ENCODE results near the gene HTR6.

HTR6 gene

DNA sequence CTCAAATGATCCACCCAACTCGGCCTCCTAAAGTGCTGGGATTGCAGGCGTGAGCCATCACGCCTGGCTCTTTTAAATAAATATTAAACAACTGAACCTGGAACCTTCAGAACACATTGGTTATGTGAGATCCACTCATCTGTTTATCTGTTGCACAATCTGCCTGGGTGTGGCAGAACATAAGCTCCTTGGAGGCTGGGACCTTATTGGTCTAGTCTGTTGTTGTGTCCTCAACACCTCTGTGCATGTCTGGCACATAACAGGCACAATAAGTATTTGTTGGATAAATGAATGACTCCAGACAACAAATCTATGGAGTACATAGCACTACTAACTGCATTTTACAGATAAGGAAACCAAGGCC lies 24.7 kb upstream of the HTR6 start:
- DNase-seq = no peak

DNA sequence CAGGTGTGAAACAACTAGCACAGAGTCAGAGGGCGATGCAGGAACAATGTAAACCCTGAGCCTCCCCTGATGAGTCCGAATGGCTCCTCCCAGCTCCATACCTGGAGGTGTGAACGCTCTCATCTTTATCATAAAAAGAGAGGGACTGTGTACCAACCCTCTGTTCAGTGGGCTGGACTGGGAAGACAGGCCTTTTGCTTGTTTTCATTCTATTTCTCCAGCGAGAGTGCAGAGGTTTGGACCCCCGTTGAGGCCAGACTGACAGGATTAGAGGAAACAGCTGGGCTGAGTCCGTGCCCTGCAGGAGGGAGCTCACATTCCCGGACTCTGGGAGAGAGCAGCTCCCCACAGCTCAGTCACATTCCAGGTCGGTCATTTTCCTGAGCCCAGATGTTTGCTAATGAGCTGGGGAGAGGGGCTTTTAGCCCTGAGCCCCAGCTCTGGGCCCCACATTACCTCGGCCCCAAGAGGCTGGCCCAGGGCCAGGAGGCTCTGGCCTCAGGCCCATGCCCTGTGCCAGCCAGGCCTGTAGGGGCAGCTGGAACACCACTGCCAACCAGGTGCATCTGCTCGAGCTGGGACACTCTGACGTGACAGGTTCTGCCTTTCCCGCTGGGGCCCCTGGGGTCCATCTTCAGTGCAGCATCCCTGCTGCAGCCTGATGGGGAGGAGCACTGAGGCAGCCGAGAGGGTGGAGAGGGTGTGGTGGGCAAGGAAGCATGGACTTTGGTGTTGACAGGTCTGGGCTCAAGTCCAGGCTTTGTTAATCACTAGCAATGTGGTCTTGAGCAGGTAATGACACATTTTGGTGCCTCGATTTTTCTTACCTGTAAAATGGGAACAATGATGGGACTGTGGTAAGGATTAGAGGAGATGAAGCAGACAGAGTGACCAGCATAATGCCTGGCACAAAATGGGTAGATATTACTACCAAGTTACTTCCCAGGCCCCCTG lies 24.0 kb upstream of the HTR6 start:
- DNase-seq = peak; percentile 83

DNA sequence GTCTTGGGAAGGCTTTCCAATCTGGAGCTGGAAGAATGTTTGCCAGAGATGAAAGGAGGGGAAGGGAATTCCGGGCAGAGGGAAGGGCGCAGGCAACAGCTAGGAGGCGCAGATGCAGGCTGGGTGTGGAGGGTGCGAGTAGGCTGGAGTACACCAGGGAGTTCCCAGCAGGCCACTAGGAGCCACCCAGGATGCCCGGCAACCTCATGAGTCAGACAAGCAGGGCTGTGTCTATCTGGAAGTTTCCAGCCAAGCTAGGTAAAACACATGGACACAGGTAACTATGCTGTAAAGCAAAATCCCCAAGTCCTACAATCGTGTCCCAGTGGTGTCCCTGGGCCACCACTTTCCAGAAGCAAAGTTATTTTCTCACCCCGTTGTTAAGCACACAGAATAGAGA lies 21.6 kb upstream of the HTR6 start:
- no peak for DNase-seq

DNA sequence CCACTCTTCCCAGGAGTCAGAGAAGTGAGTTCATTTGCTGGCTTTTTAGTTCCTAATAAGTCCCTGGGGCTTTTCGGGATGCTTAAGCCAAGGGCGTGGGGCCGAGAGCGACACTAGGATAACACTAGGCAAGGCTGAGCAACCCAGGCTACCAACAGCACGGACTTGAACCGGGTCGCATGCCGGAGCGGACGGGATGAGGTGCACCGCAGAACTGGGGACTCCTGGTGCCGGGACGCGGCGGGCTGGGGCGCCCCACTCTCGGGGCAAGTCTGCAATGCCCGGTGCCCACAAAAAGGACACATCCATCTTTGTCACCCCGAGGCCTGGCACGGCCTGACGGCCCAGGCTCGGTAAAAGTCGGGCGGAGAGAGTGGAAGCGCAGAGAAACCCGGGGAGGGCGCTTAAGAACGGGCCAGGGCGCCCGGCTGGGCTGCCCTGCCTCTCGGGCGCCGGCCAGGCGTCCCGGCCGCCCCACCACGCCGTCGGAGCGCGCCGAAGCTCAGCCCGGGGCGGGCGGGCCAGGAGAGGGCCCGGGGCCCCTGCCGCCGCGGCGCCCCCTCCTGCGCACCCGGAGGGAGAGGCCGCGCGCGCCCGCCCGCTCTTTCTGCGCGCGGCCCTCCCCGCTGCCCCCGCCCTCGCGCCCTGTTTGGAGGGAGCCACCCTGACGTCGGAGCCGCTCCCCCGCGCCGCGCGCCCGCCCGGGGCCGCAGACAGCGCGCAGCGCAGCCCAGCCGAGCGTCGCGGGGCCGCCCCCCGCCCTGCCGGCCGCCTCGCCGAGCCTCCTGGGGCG lies 20.9 kb upstream of the HTR6 start, which contains the start of gene NBL1:
Gene NBL1, plus strand, starts transcription at position 710 of the 793 bp plus-strand sequence. CDS start 10,720 bp downstream, outside the sequence.
- DNase-seq = peak; percentile 76

DNA sequence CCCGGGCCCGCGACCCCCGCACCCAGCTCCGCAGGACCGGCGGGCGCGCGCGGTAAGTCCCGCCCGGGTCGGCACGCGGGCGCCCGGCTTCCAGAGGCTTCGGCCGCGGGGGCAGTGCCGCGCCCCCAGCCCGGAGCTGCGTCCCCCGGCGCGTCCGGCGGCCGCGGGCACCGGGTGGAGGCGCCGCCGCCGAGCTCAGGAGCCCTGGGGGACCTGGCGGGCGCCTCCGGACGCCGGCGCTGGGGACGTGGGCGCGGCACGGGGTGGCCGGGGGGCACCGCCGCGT lies 20.3 kb upstream of the HTR6 start:
- DNase-seq = no peak

DNA sequence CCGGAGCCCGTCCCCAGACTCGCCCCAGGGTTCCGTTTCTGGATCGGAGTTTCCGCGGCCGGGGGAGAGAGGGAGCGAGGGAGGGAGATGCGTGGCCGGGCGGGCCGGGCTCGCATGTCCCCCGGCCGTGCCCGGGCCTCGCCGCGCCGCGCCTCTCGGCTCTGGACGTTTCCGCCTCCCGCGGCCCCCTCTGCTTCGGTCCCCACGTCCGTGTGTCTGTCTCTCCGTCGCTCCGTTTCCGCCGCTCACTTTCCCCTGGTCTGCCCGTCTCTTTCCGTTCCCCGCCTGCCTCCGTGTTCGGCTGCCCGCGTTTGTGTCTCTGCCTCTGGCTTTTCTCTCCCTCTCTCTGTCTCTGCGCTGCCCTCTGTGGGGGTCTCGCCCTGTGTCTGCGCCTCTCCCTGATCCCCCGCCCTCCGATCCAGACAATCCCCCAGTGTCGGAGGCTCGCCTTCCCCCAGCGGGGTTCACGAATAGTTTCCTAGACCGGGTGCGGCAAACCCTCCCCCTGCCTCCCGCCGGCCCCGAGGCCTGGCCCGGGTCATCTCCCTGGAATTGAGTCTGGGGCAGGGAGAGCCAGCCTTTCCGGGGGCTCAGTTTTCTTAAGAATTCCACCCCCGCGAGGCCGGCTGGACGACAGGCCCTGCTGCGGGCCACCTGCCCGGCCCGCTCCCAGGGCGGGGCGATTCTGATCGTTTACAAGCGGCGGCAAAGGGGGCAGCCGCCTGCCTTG lies 19.8 kb upstream of the HTR6 start:
- DNase-seq = peak; percentile 82

DNA sequence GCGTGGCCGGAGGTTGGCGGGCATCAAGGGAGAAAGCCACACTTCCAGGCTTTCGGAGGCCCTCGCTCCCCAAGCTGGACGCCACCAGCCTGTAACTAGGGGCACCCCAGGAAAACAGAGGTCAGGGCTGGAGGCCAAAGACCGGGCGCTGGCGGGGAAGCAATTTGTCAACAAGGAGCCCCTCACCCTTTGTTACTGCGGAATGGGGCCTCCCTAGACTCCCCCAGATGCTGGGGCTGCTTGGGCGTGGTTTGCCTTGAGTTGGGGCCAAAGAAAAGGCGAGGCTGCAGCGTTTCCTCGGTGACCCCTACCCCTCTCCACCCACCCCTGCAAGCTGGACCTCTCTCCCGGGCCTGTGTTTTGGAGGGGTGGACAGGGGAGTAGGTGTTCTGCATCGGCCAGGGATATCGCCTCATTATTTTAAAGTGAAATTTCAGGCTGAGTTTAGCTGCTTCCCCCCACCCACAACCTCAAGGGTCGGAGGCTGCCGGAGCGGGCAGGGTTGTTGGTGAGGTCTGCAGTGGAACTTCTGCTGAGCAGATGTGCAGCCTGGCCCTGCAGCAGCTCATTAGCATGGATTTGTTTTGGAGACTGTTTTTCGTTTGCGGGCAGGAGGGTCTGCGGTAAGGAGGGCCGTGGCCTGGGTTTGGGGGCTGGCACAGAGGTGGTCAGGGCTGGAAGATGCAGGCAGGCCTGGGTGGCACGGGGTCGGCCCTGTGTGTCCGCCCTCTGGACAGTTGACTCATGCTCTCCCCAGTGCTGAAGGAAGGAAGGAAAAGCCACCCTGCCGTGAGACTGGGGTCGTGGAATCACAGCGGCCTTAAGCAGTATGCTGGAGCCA lies 19.0 kb upstream of the HTR6 start:
- DNase-seq = peak; percentile 62

DNA sequence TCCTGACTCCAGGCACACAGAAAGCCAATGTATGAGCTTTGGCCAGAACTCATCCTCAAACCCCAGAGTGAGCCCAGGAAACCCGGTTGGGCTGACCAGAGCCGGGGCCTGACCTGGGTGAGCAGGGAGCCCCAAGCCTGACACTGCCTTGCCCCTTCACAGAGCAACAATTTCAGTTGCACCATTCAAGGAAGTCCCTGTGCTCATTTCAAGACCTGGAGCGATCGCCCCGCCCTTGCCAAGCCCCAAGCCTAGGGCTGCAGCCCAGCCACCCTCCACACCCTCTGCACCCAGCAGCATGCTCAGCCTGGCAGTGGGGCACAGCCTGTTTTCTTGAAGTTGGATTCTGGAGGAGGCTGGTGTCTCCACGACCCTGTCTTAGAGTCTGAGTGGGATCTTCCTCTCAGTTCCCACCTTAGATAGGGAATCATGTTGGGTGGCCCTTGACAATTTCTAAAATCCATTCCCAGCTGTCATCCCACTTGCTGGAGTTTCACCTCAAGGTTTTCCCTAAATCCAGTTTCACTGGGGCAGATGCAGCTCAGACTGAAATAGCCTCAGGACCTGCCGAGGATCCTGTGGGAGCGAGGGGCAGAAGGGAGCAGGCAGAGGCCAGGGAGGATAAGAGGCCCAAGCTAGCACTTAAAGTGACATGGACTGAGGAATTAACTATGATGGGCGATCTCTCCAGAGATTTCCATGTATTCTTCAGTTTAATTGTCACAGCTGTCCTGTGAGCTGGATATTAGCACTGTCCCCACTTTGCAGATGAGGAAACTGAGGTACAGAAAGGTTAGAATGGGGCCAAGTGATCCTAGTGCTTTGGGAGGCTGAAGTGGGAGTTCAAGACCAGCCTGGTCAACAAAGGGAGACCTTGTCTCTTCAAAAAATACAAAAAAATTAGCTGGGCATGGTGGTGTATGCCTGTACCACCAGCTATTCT lies 18.0 kb upstream of the HTR6 start:
- DNase-seq = no peak

DNA sequence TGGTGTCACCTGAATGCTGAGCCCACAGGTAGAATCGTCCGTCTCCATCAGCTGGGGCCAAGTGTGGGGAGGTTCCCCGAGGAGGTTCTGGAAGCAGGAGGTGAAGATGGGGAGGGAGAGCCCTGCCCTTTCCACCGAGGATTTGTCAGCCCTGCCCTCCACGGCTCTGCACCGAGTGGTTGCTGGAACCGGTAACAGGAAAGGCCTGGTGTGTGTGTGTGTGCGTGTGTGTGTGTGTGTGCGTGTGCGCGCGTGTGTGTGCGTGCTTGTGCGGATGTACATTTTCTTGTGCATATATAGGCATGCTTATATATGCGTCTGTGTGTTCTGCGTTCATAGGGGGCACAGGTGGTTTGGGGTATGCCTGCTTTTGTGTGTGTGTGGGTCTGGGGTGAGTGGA lies 17.0 kb upstream of the HTR6 start:
- no peak for DNase-seq

DNA sequence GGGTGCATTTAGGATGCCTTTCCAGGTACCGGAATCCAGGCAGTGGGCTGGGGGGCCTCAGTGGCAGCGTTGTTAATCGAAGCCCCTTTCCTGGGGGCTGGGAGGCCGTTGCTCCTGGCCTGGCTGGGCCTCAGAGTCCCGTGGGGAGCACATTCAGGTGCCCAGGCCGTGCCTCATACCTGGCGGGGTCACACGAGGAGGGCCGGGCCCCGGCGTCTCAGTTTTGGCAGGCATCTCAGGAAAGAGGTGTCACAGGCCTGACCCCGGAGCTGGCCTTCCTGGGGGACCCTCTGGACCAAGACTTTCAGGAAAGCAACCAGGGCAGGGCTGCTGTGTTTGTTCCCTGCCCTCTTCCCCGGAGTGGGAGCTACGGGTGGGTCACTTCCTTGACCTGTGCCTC lies 16.4 kb upstream of the HTR6 start:
- DNase-seq = no peak

DNA sequence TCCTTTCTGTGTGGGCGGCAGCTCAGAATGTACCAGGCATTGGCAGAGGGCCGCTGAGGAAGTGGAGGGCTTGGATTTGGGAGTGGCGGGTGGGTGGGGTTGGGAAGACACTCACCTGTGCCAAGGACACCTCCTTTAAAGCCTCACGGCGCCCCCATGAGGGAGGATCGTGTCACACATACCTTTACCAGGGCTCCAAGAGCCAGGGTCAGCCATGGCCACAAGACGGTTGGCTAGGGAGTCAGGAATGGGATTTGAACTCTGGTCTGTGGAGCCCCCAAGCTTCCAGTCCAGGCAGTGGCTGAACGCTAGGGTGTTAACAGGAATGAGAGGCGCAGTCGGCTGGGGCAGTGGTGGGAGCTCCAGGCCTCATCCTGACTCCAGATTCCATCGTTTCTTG lies 16.0 kb upstream of the HTR6 start:
- DNase-seq = no peak

DNA sequence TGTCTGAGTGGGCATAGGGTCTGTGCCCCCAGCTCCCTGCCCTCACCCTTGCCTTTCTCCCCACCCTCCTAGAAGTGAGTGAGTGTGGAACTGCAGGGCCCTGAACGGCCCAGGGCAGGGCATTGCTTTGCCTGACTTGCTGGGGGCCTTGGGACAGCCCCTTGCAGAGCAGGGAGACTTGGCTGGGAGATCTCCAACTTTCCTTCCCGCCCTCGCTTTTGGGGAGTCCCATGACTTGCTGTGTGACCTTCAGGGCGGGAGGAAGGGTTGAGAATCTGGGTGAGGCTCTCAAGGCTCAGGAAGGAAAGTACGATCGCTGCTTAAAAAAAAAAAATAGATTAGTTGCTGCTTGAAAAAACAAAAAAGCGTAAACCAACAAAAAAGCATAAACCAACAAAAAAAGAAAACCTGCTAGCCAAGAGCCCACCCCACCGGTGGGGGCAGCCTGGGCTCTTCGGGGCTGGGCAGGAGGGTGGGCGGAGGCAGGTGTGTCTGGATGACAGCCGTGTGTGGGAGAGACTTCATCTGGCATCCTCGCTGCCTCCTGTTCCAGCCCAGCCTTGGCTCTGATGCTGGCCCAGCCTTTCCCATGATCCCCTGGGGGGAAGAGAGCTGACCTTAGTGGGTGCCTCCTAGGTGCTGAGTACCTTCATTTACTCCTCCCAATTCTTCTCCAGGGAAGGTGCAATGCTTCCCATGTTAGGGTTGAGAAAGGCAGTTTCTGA lies 14.1 kb upstream of the HTR6 start:
- DNase-seq = no peak

DNA sequence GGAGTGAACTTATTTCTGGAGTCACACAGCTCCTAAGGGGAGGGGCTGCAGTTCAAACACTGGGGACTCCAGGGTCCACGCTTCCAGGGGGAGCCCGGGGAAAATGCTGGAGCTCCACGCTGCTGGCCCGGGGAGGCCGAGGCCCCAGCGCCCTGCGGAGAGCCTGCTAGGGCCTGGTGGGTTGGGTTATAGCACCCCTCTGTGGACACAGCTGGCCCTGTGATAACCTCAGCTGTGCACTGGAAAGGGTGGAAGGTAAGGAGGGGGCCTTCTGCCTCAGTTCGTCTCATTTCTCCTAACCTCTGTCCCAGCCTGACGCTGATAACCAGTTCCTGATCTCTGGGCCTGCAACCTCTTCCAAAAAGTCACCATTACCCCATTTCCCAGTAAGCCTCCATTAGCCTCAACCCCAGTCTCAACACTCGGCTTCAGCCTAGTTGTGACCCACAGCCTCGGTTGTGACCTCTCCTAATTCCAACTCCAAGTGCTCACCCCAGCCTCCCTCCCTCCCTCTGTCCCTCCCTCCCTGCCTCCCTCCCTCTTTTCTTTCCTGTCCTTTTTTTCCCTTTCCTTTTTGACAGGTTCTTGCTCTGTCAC lies 13.4 kb upstream of the HTR6 start:
- DNase-seq = peak; percentile 70

DNA sequence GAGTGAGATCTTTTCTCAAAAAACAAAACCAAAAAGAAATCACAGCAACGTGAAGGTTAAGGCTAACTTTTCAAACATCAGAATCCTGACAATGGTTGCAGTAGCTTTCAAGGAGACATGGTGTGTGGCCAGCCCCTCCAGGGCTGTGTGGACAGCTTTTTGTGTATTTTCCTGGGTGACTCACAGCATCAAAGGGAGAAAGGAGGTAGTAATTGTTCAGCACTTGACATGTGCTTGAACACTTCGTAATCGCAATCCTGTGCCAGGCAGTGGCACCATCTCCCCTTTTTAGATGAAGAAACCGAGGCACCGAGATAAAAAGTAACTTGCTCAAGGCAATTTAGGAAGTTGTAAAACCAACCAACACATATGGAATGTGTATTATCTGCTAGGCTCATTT lies 10.3 kb upstream of the HTR6 start:
- no peak for DNase-seq

DNA sequence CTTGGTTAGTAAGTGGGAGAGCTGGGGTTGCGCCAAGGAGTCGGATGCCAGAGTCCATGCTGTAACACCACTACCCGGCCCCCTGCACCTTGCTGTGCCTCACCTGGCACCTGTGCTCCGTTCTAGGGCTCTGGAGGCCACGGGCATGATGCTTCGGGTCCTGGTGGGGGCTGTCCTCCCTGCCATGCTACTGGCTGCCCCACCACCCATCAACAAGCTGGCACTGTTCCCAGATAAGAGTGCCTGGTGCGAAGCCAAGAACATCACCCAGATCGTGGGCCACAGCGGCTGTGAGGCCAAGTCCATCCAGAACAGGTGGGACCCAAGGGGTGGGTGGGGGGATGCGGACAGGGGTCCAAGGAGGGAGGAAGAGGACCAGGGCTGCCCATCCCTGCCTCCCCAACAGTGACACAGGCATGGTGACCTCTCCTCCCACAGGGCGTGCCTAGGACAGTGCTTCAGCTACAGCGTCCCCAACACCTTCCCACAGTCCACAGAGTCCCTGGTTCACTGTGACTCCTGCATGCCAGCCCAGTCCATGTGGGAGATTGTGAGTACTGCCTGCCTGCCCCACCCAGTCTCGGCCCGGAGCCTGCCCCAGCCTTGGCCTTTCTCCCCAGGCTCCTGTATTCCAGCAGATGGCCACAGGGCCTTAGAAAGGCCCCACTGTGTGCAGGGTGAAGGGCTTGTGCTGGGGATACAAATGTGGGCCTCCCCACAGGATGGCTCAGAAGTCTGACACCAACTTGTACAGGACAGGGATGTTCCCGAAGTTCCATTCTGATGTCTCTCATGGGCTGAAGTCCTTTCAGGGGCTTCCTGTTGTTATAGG lies 9.6 kb upstream of the HTR6 start:
- DNase-seq = no peak

DNA sequence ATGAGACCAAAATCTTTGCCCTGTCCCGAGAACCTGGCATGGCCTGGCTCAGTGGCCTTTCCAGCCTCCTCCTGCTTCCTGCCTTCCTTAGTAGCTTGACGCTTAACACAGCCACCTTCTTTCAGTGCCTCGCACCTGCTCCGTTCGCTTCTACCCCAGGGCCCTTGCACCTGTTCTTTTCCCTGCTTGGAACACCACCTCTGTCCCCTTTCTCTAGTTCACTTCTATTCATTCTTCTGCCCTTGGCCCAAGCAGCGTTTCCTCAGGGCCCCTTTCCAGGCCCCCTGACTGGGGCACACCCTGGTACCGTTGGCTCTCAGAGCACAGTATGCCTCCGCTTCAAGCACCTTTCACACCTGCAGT lies 9.0 kb upstream of the HTR6 start:
- DNase-seq = no peak

DNA sequence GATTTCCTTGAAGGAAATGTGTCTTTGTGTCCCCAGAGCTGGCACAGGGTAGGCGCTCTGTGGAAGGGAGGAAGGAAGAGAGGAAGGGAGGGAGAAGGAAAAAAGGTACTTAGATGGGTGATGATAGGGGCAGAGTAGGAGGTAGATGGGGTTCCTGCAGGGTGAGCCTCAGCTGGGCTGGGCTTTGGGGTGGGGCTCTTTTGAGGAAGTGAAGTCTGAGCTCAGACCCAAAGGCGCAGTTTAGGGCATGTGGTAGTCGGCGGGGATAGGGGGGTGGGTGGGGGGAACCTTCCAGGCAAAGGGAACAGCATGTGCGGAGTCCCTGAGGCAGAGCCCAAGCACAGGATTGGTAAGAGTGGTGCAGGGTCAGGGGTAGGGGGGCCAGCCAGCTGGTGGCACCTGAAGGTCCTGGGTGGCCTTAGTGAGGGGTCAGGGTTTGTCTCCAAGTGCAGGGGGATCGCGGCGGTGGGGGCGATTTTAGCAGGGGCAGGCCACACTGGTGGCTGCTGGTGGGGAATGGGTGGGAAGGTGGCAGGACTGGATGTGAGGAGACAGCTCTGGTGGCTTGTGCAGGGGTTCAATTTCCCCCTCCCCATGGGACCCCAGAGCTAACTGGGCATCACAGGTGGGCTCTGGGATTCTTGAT lies 8.4 kb upstream of the HTR6 start:
- DNase-seq = no peak

DNA sequence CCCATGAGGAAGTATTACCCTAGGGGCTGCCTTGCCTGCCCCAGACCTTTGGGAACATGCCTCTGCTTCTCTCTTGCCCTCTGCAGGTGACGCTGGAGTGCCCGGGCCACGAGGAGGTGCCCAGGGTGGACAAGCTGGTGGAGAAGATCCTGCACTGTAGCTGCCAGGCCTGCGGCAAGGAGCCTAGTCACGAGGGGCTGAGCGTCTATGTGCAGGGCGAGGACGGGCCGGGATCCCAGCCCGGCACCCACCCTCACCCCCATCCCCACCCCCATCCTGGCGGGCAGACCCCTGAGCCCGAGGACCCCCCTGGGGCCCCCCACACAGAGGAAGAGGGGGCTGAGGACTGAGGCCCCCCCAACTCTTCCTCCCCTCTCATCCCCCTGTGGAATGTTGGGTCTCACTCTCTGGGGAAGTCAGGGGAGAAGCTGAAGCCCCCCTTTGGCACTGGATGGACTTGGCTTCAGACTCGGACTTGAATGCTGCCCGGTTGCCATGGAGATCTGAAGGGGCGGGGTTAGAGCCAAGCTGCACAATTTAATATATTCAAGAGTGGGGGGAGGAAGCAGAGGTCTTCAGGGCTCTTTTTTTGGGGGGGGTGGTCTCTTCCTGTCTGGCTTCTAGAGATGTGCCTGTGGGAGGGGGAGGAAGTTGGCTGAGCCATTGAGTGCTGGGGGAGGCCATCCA lies 7.8 kb upstream of the HTR6 start:
- no peak for DNase-seq
